ENCODE measurements around the gene ETV3L.
"Not testable (repeated sequence)": the region's sequence is repeated elsewhere in the genome, so short reads cannot be mapped to it uniquely, and the experiment has no call there.

Gene ETV3L

DNA sequence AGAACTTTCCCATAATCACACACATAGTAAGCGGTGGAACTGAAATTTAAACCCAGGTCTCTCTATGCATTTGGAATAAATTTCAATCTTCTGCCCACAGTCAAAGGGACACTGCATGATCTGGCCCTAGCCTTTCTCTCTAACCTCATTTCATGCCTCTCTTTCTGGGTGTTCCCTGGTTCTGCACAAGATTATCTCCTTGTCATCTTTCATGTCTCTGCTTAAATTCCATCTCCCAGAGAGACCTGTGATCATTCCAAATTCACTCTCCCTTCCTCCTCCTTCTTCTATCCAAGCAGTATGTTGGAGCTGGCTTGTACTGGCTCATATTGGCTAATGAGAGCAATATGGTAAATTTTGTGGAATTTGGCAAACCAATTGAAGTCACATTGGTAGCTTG lies 22.2 kb downstream of the ETV3L start:
- no peak for DNase-seq (ENCODE audit: low spot score)

DNA sequence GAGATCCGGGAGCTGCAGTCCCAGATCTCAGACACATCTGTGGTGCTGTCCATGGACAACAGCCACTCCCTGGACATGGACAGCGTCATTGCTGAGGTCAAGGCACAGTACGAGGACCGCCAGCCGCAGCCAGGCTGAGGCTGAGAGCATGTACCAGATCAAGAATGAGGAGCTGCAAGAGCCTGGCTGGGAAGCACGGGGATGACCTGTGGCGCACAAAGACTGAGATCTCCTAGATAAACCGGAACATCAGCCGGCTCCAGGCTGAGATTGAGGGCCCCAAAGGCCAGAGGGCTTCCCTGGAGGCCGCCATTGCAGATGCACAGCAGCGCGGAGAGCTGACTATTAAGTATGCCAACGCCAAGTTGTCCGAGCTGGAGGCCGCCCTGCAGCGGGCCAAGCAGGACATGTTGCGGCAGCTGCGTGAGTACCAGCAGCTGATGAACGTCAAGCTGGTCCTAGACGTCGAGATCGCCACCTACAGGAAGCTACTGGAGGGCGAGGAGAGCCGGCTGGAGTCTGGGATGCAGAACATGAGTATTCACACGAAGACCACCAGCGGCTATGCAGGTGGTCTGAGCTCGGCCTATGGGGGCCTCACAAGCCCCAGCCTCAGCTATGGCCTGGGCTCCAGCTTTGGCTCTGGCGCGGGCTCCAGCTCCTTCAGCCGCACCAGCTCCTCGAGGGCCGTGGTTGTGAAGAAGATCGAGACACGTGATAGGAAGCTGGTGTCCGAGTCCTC lies 25.5 kb downstream of the ETV3L start:
- DNase-seq (ENCODE audit: low spot score) = peak; percentile 84

DNA sequence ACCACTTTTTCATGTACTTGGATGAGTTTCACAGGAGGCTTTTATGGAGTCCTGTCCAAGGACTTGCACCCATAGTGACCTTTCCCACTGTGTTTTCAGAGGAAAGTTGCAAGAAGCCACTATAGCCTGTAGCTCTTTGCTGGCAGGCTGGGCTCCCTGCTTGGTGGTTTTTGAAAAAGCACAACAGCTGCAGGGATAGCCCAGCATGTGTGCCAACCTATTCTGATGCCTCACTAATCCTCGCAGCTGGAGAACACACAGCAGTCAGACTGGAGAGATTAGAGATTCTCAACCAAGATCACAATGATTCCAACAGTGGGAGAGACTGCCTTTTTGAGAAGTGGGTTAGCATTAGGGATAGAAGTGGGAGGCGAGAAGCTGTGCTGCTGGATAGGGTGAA lies 30.0 kb downstream of the ETV3L start:
- no peak for DNase-seq (ENCODE audit: low spot score)

DNA sequence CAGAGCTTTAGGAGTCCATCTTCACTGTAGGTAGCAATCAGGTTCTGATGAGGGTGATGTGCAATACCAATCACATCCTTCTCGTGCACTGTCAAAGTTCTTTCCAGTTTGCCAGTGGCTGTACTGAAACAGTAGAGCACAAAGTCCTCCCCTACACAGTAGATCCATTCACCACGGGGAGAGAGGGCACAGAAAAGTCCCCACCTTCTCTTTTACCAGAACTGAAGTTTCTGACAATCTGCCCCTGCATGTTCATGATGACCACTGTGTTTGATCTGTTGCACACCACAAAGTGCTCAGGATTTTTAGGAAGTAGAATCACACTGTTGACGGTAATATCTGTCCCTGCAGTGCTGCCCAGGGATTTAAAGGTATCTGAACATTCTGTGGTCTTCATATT lies 40.4 kb downstream of the ETV3L start:
- DNase-seq (ENCODE audit: low spot score) = not testable (repeated sequence)

DNA sequence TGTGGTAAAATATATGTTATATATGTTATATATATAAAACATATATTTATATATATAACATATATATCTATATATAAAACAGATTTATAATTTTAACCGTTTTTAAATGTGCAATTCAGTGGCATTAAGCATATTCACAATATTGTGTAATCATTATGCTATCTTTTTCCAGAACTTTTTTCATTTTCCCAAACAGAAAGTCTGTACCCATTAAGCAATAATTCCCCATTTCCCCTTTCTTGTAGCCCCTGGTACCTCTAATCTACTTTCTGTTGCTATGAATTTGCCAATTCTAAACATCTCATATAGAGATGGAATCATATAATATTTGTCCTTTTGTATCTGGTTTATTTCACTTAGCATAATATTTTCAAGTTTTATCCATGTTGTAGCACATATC lies 43.3 kb downstream of the ETV3L start:
- no peak for DNase-seq (ENCODE audit: low spot score)

DNA sequence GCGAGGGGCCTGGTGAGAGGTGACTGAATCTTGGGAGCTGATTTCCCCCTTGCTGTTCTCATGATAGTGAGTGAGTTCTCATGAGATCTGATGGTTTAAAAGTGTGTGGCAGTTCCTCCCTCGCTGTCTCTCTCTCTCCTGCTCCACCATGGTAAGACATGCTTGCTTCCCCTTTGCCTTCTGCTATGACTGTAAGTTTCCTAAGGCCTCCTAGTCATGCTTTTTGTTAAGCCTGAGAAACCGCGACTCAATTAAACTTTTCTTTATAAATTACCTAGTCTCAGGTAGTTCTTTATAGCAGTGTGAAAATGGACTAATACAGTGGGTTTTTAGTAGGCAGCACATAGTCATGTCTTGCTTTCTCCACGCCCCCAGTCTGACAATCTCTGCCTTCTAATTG lies 43.9 kb downstream of the ETV3L start:
- DNase-seq (ENCODE audit: low spot score) = not testable (repeated sequence)

DNA sequence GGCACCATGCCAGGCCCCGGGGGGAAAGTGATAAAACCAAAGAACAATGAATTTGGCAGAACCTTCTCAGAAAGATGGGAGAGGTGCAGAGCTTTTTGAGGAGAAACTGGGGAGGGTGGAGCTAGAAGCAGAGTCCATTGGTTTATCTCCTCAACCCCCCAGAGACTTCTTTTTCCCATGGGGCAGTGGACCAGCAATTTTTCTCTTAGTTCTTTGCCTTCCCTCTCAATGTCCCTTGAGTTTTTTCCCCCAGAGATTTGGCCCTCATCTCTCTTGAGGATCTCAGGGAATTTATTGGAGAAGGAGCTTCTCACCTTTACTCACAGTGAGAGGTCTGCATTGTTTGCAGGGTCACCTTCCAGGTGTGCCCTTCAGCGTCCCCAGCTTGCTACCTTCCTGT lies 48.8 kb downstream of the ETV3L start:
- DNase-seq (ENCODE audit: low spot score) = no peak

DNA sequence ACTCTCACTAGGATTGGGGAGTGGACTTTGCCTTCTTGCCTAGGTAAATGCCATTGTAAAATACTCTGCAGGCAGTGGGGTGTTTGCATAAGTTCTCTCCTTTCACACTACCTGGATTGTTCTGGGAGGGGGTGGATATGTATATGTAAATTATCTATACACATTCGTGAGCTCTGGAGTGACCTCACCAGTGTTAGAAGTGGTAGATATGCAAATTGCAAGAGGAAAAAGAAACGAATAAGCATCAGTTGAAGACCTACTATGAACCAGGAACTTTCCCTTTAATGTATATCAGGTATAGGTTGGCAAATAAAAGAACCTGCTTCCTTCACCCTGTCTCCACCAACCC lies 52.6 kb downstream of the ETV3L start:
- no peak for DNase-seq (ENCODE audit: low spot score)

DNA sequence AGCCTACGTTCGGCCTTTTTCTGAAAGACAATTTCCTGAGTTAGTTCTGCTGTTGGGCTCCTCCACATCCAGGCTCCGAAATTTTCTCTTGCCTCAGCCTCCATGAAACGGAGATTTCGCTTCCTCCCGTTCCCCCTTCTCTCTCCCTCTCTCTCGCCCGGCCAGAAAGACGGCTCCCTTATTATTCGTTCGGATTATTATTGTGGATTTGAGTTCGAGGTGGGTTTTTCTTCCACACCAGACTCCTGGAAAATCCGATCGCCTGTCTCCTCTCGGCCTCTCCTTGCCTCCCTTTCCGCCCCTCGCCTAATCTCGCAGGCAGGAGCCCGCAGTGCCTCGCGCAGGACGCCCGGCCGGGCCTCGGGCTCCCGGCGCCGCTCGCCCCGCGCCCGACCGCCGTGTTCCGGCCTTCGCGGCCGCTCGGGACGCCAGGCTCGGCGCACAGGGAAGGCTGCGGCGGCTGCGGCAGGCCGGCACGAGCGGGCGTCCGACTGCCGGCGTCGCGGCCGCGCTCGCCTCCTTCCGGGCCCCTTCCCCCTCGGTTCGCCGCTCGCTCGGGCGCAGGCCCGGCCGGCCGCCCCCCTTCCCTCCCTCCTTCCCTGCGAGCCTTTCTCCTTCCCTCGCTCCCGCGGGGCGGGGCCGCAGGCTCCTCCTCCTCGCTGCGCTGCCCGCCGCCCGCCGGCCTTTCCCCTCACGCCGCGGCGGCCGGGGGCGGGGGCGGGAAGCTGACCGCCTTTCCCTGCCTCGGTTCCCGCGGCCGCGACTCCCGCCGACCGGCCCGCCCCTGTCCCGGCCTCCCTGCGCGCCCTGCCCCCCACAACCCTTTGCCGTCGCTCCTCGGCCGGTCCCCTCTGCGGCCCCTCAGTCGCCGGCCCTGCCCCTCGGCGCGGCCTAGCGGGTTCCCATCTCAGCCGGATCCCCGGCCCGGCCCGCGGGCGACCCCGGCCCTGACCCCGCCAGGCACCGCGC lies 54.1 kb downstream of the ETV3L start, which contains the start of gene ARHGEF11:
ARHGEF11 (minus strand) TSS at position 493 of the 969 bp plus-strand sequence. CDS start 1,412 bp downstream, outside the sequence.
- peak; percentile 98 for DNase-seq (ENCODE audit: low spot score)

DNA sequence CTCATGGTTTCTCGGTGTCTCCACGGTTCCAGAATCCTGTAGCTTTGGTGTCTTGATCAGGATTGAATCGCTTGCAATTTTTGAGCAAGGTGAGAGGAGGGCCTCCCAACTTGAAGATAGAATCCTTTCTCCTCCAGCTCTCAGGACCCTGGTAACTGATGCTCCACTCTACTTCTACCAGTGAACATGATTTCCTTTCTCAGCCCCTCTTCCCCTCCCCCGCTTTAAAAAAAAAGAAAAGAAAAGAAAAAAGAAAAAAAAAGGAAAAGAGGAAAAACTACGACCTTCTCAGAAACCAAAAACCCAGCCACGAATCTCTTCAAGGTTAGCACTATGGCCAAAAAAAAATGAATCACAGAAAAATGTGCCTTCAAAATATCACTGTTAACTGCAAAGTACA lies 55.3 kb downstream of the ETV3L start:
- no peak for DNase-seq (ENCODE audit: low spot score)

DNA sequence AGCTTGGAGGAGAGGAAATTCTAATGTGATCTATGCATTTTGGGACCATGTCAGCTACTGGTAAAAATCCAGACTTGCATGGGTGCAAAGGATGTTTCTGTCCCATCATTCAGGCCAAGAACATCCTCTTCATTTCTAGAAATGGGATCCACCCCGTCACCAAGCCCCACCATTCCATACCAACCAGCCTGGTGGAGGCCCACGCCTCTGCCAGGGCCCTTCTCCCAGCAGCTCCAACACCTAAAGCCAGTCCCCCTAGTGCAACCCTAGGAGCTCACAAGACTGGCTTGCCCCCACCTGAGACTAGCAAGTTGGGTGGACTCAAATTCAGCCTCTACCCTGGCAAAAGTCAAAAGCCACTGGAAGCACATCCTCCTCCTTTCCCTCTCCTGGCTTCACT lies 55.9 kb downstream of the ETV3L start:
- DNase-seq (ENCODE audit: low spot score) = no peak

DNA sequence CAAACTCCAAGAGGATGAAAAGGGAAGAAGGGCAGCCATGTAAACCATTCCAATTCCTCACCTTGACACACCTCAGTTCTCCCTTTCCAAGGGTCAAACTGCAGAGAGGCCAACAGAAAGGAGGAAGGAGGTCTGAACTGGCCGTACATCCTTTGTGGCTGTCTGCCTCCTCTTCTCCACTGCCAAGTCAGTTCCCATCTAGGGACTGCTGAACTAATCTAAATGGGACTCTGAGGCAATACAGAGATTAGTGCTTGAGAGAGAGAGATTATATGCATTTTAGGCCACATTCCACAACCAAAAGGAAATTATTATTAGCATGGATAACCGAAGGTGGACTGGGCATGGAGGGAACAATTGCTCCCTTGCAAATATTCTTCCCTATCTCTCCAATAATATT lies 56.8 kb downstream of the ETV3L start:
- no peak for DNase-seq (ENCODE audit: low spot score)
